Frontal cortex (tissue), 4 donors: ENCODE results near the gene TBC1D22B. TPM values are rescaled to one million over a fixed set of nuclear protein-coding genes. Genes with fewer than 3 reads are reported as not detected.
"Not testable (repeated sequence)": the region's sequence is repeated elsewhere in the genome, so short reads cannot be mapped to it uniquely, and the experiment has no call there.

Experiments used
- DNase-seq, 2 donors: peaks; one replicate each; pipeline ENCODE4 v3.0.0; 2012; ENCODE audit warnings: low spot score in 2 of 2
- FAIRE-seq: peaks from 2 replicates; lab custom pipeline; 2012; peaks lifted over from hg19 to GRCh38; lab: Jason Lieb, UNC
- total RNA-seq: library from RNA; depleted of rRNA; stranded (reverse); fragments of >200 nt; gene quantifications from one replicate; pipeline ENCODE4 v1.2.3, GENCODE V29; 2014
- donor health status: control.
- donor health status: control.
- donor health status: control.

Gene TBC1D22B
- total RNA-seq, 1 donor from 2014 or later = 8.2 TPM

DNA sequence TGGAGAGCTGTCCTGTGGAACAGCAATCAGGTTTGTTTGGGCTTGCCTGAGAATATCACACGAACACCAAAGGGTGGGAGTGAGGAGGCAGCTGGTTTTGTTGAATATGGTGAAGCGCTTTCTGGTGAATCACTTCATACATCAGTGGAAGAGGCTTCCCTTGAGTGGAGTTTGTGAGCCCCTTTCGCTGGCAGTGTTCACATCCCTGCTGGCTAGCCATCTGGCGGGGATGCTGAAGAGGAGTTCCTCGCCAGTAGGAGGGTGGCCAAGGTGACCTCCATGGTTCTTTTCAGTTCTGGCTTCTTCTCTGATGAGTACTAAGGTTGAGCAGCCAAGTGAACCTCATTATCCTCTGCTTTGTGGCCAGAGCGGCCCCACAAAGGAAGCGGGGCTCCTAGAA lies 58.5 kb downstream of the TBC1D22B start:
- DNase-seq (no peak), FAIRE-seq (no peak)

DNA sequence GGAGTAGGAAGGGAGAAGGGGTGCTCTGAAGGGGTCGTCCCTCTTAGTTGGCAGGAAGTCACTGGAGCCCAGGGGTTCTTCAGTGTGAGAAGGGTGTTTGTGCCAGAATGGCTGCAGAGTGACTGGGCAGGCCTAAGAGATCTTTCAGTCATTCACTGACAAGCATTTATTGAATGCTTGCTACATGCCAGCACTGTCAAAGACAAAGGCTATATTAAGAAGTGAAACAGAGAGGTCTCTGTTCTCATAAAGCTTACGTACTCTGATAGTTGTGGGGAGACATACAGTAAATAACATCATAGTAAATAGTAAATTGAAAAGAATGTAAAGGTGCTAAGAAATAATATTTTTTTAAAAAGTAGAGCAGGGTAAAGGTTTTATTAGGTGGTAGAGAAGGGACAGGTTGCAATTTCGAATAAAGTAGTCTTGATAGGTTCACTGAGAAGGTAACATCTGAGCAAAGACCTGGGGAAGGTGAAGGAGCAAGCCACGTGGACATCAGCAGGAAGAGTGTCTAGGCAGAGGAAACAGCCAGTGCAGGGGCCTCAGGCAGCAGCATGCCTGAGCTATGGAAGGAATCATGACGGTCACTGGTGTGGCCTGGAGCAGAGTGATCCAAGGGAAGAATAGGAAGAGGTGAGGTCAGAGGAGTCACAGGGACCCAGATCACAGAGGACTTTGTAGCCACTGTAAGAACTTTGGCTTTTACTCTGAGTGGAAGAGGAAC lies 59.9 kb downstream of the TBC1D22B start:
- FAIRE-seq (no peak), DNase-seq (no peak)

DNA sequence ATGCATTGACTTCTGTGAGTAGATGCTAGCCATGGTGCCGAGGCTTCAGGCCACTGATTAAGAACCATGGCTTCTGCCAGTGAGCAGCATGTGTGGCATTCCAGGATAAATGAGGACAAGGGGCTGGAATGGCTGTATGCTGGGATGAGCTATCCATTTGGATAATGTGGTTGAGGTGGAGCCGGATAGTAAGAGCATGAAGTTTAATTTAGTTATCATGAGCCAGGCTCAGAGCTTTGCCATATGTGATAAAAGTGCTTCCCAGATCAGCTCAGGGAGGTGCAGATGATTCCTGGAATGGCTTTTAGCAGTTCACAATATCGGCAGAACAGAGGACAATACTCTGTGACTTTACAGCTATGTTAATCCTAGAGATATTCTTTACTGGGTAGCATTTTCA lies 61.6 kb downstream of the TBC1D22B start:
- FAIRE-seq = no peak

DNA sequence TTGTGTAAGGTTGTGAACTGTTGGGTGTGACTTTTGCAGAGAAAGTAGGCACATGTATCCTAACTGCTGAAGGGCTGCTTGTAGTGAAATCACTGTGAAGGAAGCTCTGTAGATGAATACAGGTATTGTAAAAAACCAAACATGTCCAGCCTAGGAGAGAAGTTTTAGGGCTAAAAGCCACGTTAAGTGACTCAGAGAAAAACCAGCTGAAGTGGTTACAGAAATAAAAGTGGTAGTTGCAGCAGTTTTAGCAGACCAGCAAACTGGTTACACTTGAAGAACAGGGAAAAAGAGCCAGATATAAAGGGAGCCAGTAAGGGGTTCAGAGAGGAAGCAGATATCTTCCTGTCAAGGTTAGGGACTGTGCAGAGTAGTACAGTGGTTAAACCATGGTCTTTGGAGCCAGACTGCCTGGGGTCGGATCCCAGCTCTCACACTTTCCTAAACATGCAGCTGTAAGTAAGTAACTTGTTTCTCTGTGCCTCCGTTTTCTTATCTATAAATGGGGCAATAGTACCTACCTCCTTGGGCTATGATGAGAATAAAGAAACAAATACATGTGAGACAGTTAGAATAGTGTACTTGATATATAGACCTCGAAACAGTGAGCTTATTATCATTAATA lies 62.4 kb downstream of the TBC1D22B start:
- FAIRE-seq (no peak), DNase-seq (no peak)

More for the DNA sequence above, 61.6 kb downstream of the TBC1D22B start:
- no peak for DNase-seq

DNA sequence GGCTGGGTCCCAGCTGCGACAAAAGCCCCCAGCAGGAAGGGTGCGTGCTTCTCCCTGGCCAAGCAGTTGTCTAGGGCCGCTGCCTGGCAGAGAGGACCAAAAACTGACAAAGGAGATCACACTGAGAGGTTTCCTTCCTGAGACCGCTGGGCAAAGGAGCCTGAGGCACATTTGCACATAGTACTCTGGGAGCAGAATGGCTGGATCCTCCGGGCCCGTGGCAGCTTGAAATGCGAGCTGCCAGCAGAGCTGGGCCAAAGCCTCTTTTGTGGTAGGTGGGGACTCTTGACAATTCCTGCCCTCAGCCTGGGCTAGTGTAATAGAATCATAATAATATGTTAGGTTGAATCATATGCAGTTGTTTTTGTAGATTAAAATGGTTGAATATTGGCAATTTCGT lies 63.1 kb downstream of the TBC1D22B start:
- no peak for DNase-seq
- no peak for FAIRE-seq

DNA sequence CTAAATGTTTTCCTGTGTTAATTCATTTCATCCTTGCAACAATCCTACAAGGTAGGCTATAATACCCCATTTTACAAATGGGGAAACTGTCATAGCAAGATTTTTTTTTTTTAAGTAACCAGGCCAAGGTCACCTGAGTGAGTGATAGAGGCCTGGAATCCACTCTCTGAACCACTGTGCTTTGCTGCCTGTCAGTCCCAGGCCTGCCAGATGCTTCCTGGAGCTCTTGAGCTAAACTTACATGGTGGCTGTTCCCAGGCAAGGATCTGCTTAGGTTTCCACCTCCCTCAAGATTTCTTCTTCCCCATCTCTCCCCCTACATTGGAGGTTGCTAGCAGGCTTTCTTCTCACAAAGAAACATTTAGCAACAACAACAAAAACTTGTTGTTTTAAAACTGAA lies 63.5 kb downstream of the TBC1D22B start:
- DNase-seq (no peak), FAIRE-seq (no peak)

DNA sequence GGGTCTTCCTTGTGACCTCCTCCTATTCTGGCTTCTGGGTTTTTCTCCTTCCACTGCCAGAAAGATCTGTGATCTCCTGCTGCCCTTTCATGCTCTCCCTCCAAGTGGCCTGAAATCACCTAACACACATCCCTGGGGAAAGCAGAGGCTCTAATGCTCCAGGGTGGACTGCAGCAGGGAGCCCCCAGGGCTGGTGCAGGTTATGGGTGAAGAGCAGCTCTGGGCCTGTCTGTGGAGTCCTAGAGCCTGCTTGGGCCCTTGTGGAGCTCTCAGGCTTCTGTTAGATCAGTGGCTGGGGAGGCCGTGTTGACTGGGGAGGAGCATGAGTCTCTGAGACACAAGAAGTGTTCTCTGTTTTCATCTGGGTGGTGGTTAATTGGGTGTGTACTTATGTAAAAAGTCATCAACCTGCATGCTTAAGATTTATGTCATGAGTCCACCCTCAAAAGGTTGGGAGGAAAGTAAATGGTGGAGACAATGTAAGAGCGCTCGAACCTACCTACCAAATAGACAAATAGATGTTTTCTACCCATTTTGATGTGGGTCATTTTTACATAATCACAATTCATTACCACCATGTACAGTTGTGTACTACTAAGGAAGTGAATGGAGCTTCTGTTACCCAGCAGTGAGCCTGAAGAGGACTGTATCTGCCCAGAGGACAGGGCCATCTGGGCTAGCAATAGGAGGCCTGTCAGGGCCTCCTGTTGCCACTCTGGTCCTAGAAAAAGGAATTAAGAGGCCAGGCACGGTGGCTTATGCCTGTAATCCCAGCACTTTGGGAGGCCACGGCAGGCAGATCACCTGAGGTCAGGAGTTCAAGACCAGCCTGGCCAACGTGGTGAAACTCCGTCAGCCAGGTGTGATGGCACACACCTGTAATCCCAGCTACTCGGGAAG lies 64.2 kb downstream of the TBC1D22B start:
- DNase-seq (no peak), FAIRE-seq (no peak)

DNA sequence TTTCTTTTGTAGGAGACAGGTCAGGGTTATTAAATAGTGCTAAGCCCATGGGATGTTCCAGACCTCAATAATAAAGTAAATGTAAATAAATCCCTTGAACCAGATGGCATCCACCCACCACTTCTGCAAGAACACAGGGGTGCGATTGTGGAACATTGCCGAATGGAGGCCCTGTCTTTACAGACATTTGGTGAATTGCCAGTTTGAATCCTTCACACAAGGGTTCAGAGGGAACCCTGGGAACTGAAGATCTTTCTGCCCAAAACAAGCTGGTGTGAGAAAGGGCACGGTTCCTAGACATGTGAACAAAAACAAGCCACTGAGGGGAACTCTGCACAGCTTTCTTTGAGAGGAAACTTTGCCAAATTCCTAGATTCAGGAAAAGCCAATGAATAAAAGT lies 66.0 kb downstream of the TBC1D22B start:
- no peak for DNase-seq
- FAIRE-seq = no peak

DNA sequence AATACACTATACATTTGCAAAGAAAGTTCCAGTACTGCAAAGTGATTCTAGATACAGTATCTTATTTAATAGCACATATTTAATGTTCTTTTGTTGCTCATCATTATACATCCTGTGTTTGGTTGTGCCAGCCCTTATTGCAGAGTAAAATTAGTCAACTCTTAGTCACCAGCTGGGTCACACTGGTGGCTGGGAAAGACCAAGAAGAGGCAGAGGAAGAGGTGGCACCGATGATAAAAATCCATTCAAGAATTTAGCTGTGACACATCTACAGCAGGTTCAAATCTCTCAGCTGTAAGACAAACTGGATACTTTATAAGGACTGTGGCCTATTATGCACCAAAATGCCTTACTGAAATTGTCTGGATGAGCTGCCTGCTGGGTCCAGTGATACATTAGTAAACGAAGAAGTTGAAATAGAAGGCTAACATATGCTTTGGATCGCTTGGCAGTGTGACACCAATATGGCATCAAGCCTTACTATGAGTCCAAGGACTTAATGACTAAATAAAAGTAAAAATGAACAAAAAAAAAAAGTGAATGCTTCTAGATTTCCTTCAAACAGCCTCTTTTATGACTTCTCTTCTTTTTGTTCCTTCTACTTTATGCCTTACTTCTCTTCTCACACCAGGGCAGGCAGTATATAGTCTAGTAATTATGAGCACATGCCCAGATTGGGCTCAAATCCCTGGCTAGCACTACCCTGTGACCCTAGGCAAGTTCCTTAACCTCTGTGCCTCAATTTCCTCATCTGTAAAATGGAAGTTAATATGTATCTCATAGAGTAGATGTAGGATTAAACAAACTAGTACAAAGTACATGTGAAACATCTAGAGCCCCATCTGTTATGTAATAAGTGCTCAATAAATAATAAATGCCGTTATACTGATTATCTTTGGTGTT lies 66.8 kb downstream of the TBC1D22B start:
- FAIRE-seq (no peak), DNase-seq (no peak)

DNA sequence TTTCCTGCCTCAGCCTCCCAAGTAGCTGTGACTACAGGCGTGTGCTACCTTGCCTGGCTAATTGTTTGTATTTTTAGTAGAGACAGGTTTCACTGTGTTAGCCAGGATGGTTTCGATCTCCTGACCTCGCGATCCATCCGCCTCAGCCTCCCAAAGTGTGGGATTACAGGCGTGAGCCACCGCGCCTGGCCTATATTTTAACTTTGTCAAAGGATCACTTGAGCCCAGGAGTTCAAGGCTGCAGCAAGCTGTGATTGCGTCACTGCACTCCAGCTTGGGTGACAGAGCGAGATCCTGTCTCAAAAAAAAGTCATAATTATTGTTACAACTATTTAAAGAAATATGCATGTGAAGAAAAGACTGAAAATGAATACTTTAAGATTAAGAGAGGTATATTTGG lies 72.8 kb downstream of the TBC1D22B start:
- not testable (repeated sequence) for DNase-seq, FAIRE-seq

DNA sequence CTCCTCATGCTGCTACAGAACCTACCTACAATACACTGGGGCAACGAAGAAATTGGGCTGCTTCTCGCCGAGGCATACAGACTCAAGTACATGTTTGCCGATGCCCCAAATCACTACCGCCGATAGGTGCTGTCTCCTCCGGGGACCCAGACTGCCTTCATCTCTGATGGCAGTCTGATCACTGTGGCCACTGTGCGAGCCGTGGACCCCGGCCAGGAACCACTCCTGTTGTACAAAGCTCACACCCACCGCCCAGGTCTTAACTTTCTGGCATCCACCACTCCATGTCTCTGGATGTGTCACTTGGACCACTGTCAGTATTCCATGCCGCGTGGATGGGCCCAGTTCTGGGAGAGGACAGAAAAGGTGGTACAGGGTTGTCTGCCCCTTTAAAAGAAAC lies 73.5 kb downstream of the TBC1D22B start:
- FAIRE-seq = no peak

DNA sequence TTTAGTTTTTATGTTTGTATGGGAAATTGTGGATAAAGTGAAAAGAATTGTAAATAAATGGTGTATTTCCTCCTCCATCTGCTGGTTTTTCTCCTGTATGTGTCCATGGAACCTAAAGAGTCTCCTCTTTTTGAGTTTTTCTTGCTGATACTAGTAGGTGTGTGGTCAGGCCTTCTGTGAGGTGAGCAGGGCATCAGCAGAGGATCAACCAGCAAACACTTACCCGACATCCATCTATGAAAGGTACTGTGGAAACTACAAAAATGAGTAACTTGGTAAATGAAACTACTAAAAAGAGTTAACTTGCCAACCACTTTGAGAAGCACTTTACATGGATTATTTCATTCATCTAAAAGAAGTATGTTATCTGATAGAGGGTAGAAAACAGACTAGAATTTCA lies 75.3 kb downstream of the TBC1D22B start:
- FAIRE-seq (no peak), DNase-seq (no peak)

More for the DNA sequence above, 73.5 kb downstream of the TBC1D22B start:
- DNase-seq = no peak

DNA sequence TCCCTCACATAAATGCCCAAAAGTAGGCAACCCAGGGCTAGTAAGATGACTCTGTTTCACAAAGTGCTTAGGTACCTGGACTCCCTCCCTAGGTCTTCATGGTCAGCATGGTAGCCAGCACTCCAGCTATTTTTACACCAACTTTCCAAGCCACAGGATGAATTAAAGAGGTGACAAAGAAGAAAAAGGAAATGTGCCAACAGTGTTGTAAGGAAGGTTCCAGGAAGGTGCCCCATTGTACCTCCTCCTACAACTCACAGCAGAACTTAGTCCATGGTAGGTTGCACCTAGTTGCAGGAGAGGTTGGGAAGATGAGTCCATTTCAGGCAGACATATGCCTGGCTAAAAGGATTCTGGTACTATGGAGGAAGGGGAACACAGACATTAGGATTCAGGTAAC lies 76.5 kb downstream of the TBC1D22B start:
- no peak for DNase-seq
- no peak for FAIRE-seq

DNA sequence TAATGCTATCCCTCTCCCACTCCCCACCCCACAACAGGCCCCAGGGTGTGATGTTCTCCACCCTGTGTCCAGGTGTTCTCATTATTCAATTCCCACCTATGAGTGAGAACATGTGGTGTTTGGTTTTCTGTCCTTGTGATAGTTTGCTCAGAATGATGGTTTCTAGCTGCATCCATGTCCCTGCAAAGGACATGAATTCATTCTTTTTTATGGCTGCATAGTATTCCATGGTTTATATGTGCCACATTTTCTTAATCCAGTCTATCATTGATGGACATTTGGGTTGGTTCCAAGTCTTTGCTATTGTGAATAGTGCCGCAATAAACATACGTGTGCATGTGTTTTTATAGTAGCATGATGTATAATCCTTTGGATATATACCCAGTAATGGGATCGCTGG lies 80.7 kb downstream of the TBC1D22B start:
- not testable (repeated sequence) for DNase-seq, FAIRE-seq

DNA sequence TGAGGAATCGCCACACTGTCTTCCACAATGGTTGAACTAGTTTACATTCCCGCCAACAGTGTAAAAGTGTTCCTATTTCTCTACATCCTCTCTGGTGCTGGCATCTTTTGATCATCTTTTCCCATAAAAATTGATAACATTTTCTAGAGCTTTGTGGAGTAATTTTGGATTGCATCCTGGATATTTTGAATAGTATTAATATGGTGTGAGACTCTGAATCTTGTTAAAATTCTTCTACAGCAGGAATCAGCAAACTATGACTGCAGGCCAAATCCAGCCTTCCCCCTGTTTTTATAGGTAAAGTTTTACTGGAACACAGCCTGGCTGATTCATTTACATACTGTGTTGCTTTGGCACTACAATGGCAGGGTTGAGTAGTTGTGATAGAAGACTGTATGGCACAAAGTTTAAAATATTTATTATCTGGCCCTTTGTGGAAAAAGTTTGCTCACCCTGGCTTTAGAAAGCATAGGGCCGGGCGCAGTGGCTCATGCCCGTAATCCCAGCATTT lies 81.2 kb downstream of the TBC1D22B start:
- no peak for FAIRE-seq

DNA sequence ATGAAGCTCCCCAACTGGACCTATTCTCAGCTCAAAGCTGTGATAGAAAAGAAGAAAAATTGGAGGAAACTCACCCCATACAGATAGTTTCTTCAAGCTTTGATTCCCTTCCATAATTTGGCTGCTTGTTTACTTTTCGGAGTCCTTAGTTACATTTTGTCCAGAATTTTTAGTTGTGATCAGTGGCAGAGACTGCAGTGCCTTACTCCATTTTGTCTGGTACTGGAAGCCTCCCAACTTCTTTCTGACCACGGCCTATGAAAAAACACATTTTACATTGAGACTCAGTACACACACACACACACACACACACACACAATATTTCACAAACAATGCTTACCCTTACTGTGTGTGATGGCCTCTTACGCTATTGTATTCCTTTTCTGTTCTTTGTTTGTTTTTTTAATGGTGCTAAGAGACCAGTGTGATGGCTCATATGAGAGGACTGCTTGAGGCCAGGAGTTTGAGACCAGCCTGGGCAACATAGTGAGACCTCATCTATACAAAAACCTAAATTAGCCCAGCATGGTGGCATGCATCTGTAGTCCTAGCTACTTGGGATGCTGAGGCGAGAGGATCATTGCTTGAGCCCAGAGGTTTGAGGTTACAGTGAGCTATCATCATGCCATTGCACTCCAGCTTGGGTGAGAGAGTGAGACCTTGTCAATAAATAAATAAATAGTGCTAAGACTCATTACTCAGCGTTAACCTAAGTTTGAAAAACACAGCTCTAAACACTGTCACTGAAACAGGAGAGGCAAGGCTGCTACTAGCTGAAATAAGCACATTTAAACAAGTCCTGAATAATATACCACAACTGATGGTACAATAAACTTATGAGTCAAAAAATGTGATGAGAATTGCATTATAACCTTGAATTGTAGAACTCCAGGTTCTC lies 82.4 kb downstream of the TBC1D22B start:
- no peak for DNase-seq

More for the DNA sequence above, 81.2 kb downstream of the TBC1D22B start:
- no peak for DNase-seq

DNA sequence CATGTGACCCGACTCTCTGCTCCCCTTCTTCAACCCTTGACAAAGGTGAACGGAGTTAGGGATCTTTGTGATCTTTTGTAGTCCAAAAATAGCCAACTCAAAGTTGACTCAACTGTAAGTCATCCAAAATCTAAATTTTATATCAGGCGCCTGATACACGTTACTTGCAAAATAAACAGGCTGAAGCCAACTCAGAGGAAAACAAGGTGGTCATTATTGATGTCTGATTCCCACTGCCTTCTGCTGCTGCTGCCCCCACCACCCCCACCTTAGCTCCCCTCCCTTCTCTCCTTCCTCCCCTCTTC lies 83.0 kb downstream of the TBC1D22B start:
- DNase-seq = no peak
- FAIRE-seq = no peak

More for the DNA sequence above, 82.4 kb downstream of the TBC1D22B start:
- FAIRE-seq = no peak

DNA sequence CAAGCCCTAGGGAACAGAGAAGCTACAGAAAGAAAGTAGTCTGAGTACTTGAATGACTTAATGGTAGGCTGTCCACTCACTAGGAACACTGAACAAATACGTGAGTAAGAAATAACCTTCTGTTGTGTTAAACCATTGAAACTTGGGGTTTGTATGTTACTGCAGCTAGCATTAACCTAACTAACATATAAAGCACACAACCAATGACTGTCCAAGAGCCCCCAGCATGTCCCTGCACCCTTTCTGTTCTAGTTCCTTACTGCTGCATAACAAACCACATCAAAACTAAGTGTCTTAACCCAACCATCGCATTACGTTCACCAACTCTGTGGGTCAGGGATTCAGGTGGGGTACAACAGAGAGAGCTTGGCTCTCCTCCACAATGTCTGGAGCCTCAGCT lies 85.7 kb downstream of the TBC1D22B start:
- FAIRE-seq (no peak), DNase-seq (no peak)

DNA sequence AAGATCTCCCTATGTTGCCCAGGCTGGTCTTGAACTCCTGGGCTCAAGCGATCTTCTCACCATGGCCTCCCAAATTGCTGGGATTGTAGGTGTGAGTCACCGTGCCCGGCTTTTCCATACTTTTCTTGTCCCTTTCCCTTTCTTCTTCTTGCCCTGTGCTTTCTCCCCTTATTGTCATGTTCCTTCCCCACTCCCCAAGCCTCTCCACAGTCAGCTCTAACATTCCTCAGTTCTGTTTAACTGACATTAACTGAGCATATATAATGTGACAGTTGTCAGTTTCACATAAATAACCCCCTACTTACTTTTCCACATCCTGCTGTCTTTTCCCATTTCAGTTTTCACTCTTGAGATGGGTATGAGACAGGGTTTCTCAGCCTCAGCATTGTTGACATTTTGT lies 86.7 kb downstream of the TBC1D22B start:
- DNase-seq = no peak
- no peak for FAIRE-seq
